ENCODE data around the gene ATXN7L2. TPM values are rescaled to one million over a fixed set of nuclear protein-coding genes. Genes with fewer than 3 reads are reported as not detected.

ATXN7L2 gene
- total RNA-seq, 1 experiment from 2014 or later = 17.3 TPM

DNA sequence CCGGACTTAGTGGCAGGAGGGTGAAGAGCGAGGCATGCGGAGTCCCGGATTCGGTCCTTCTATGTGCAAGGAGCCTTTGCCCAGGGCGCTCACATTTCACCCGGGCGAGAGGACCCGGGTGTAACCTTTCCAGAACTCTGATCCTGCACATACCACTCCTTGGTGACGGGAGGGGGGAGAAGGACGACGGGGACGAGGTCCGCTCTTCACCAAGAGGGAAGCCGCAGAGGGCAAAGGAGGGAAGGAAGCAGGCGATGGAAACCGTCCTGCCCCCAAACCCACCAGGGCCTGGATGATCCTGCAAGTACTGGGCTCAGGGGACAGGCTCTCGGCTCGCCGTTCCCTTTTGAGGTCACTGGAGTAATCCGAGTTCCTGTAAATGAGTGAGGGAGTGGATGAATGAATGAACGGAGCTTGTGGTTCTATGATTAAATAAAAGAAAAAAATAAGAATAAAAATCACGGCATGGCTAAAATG, 16.4 kb upstream of the ATXN7L2 start:
- H2BK12ac ChIP-seq (ENCODE audit: insufficient read length, low read depth, low read length) = no peak overlapping the region
- H2BK20ac ChIP-seq (ENCODE audit: low read depth, low read length, poor library complexity, severe bottlenecking) = no peak overlapping the region
- peak overlapping the region; percentile 66 to 82 for H3K4me3 Mint-ChIP-seq
- peaks cover 0 to 3% of the 10 kb centered on the region in 2 experiments; a peak in 1 of 5 replicates for H3K9me3 Mint-ChIP-seq
- H3K36me3 Mint-ChIP-seq (ENCODE audit: insufficient read depth in 1 of 3, low read depth in 3 of 3) = no peaks in the 10 kb centered on the region
- H3K18ac ChIP-seq (ENCODE audit: insufficient read length, low read depth, low read length) = no peak overlapping the region
- H2AFZ ChIP-seq (ENCODE audit: low read length) = no peak overlapping the region
- H2AK5ac ChIP-seq (ENCODE audit: insufficient read length, low read length) = no peak overlapping the region
- TF ChIP-seq, protein P1, sequence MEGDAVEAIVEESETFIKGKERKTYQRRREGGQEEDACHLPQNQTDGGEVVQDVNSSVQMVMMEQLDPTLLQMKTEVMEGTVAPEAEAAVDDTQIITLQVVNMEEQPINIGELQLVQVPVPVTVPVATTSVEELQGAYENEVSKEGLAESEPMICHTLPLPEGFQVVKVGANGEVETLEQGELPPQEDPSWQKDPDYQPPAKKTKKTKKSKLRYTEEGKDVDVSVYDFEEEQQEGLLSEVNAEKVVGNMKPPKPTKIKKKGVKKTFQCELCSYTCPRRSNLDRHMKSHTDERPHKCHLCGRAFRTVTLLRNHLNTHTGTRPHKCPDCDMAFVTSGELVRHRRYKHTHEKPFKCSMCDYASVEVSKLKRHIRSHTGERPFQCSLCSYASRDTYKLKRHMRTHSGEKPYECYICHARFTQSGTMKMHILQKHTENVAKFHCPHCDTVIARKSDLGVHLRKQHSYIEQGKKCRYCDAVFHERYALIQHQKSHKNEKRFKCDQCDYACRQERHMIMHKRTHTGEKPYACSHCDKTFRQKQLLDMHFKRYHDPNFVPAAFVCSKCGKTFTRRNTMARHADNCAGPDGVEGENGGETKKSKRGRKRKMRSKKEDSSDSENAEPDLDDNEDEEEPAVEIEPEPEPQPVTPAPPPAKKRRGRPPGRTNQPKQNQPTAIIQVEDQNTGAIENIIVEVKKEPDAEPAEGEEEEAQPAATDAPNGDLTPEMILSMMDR (conservative IDR thresholded peaks at IDR 0.05) = no peak
- peak overlapping the region; percentile 67 for H3K4me2 ChIP-seq (ENCODE audit: insufficient read depth, insufficient read length, low read length)
- H3T11ph ChIP-seq (ENCODE audit: low read length) = no peak overlapping the region
- peaks cover 15% of the 10 kb centered on the region for H3K23me2 ChIP-seq (ENCODE audit: insufficient read length, low read depth, low read length, poor library complexity, severe bottlenecking)
- H4K8ac ChIP-seq (replicated peaks; ENCODE audit: insufficient read length, low read depth, low read length) = no peak overlapping the region
- no peaks in the 10 kb centered on the region; the same call in 1 of the 2 replicates for H3K4me1 ChIP-seq (ENCODE audit: insufficient read depth, low read length)
- H3K9me3 ChIP-seq (ENCODE audit: control insufficient read depth, low read depth, low read length) = no peaks in the 10 kb centered on the region
- no peaks in the 10 kb centered on the region for H3K79me2 ChIP-seq (ENCODE audit: insufficient read depth, low read length)
- H3K27me3 Mint-ChIP-seq (ENCODE audit: low read depth) = peaks cover 79% of the 10 kb centered on the region
- no peak overlapping the region for H4K91ac ChIP-seq (ENCODE audit: insufficient read length, low read depth, low read length)
- H3K4me1 Mint-ChIP-seq = peaks cover 21 to 22% of the 10 kb centered on the region in 2 experiments
- peak; percentile 49 for DNase-seq
- no peak overlapping the region for H3K9ac ChIP-seq (ENCODE audit: extremely low read depth, insufficient read length, low read length)
- WGBS (ENCODE audit: extremely low coverage, insufficient read length, low lambda C conversion rate) = no CpG with 5 or more reads among the region's 23 CpGs
- no peak overlapping the region for H3K4ac ChIP-seq (ENCODE audit: low read depth, low read length)
- no peak overlapping the region for H2BK15ac ChIP-seq (ENCODE audit: low read depth, low read length)
- no peaks in the 10 kb centered on the region for H3K79me1 ChIP-seq (ENCODE audit: insufficient read depth, low read depth, low read length, poor library complexity, severe bottlenecking)
- H4K20me1 ChIP-seq (ENCODE audit: control insufficient read depth, insufficient read depth, insufficient read length) = no peaks in the 10 kb centered on the region
- H3K23ac ChIP-seq (ENCODE audit: insufficient read length, low read depth, low read length) = no peak overlapping the region
- no peak overlapping the region for H3K27ac ChIP-seq (ENCODE audit: insufficient read length, low read depth, low read length)
- H2BK120ac ChIP-seq (ENCODE audit: low read depth, low read length, poor library complexity, severe bottlenecking) = no peak overlapping the region
- no peak overlapping the region for H2BK5ac ChIP-seq (ENCODE audit: insufficient read length, low read length)
- H3K56ac ChIP-seq (ENCODE audit: insufficient read length, low read depth, low read length) = no peak overlapping the region
- peaks cover 14% of the 10 kb centered on the region; the same call in 1 of the 2 replicates for H3K27me3 ChIP-seq (ENCODE audit: insufficient read depth, low read length)
- no peak overlapping the region for H3K27ac Mint-ChIP-seq
- H4K5ac ChIP-seq (ENCODE audit: insufficient read length, low read depth, low read length) = no peak overlapping the region
- H3K14ac ChIP-seq (ENCODE audit: insufficient read depth, low read length) = no peak overlapping the region; the same call in 1 of the 2 replicates

Data from H9 (cell line).